Measurements from ENCODE around the gene SLC48A1. TPM values are rescaled to one million over a fixed set of nuclear protein-coding genes. Genes with fewer than 3 reads are reported as not detected.
A peak's percentile ranks its signal among the peaks of the same experiment; 100 is the strongest.

The SLC48A1 gene
- total RNA-seq, 1 experiment from 2014 or later, result 4.3 TPM

GRCh38 chr12:47824635-47825034, 51.6 kb downstream of the SLC48A1 start:
- H3K9me3 ChIP-seq (replicated peaks), result no peaks in the 10 kb centered on the region
- no peaks in the 10 kb centered on the region for H3K36me3 ChIP-seq
- H3K27me3 ChIP-seq (replicated peaks), result no peaks in the 10 kb centered on the region
- DNase-seq (ENCODE audit: low read depth in 1 of 2, low spot score in 2 of 2), result no peak
- H3K4me3 ChIP-seq, result no peak overlapping the region
- no peak overlapping the region for H3K27ac ChIP-seq
- H3K4me1 ChIP-seq (replicated peaks), result peaks cover 35% of the 10 kb centered on the region

GRCh38 chr12:47825173-47825639, 52.2 kb downstream of the SLC48A1 start:
- H3K27ac ChIP-seq, result no peak overlapping the region
- peaks cover 32% of the 10 kb centered on the region for H3K4me1 ChIP-seq (replicated peaks)
- H3K27me3 ChIP-seq (replicated peaks), result no peaks in the 10 kb centered on the region
- DNase-seq (ENCODE audit: low read depth in 1 of 2, low spot score in 2 of 2), result no peak
- no peak overlapping the region for H3K4me3 ChIP-seq
- H3K9me3 ChIP-seq (replicated peaks), result no peaks in the 10 kb centered on the region
- H3K36me3 ChIP-seq, result no peaks in the 10 kb centered on the region

- Histone ChIP-seq H3K36me3 (no peaks in the 10 kb centered on the region), H3K27me3 (replicated peaks) (no peaks in the 10 kb centered on the region), H3K4me3 (no peak overlapping the region), H3K27ac (no peak overlapping the region), H3K9me3 (replicated peaks) (no peaks in the 10 kb centered on the region), H3K4me1 (replicated peaks) (peaks cover 13% of the 10 kb centered on the region)
- no peak for DNase-seq (ENCODE audit: low read depth in 1 of 2, low spot score in 2 of 2)
Measured at GRCh38 chr12:47828008-47828975, 55.3 kb downstream of the SLC48A1 start.

GRCh38 chr12:47828976-47829482, 56.0 kb downstream of the SLC48A1 start:
- peak; percentile 69 for DNase-seq (ENCODE audit: low read depth in 1 of 2, low spot score in 2 of 2)
- Histone ChIP-seq H3K27ac (no peak overlapping the region), H3K27me3 (replicated peaks) (no peaks in the 10 kb centered on the region), H3K36me3 (no peaks in the 10 kb centered on the region), H3K9me3 (replicated peaks) (no peaks in the 10 kb centered on the region), H3K4me3 (no peak overlapping the region), H3K4me1 (replicated peaks) (peaks cover 13% of the 10 kb centered on the region)

- no peak overlapping the region for H3K27ac ChIP-seq
- no peaks in the 10 kb centered on the region for H3K9me3 ChIP-seq (replicated peaks)
- H3K4me1 ChIP-seq (replicated peaks), result peaks cover 13% of the 10 kb centered on the region
- no peak overlapping the region for H3K4me3 ChIP-seq
- DNase-seq (ENCODE audit: low read depth in 1 of 2, low spot score in 2 of 2), result no peak
- no peaks in the 10 kb centered on the region for H3K36me3 ChIP-seq
- no peaks in the 10 kb centered on the region for H3K27me3 ChIP-seq (replicated peaks)
Measured at GRCh38 chr12:47829584-47829983, 56.5 kb downstream of the SLC48A1 start.

Other genes with a start within 250 kb of the SLC48A1 start
- gene RPAP3, start 67.2 kb upstream of the SLC48A1 start, total RNA-seq (2014; rRNA removed; shearing (Covaris generic)), result 25.7 and 27.6 TPM in 2 replicates
- gene ENDOU, start 47.7 kb upstream of the SLC48A1 start, total RNA-seq (2014; rRNA removed; shearing (Covaris generic)), result not detected in 2 replicates
- gene RAPGEF3, start 14.4 kb upstream of the SLC48A1 start, total RNA-seq (2014; rRNA removed; shearing (Covaris generic)), result 0.38 and 1.1 TPM in 2 replicates
- gene HDAC7, start 46.7 kb downstream of the SLC48A1 start, total RNA-seq (2014; rRNA removed; shearing (Covaris generic)), result 29.7 and 37.5 TPM in 2 replicates
- gene VDR, start 131.8 kb downstream of the SLC48A1 start, total RNA-seq (2014; rRNA removed; shearing (Covaris generic)), result 1.4 and 2.5 TPM in 2 replicates
- gene TMEM106C, start 190.4 kb downstream of the SLC48A1 start, total RNA-seq (2014; rRNA removed; shearing (Covaris generic)), result 83.1 and 143 TPM in 2 replicates
- not detected in 2 replicates for gene COL2A1, start 231.2 kb downstream of the SLC48A1 start, total RNA-seq (2014; rRNA removed; shearing (Covaris generic))

Measured in SJSA1 (cell line).